Endothelial cell of umbilical vein (primary cell): ENCODE measurements around the gene PXYLP1. TPM values are rescaled to one million over a fixed set of nuclear protein-coding genes. Genes with fewer than 3 reads are reported as not detected.

Experiments
- BruUV-seq: library from RNA; stranded (reverse); fragments of 400-500 nt; replicated peaks from 2 replicates; lab custom pipeline; 2021; lab: Mats Ljungman, UMichigan
- CTCF ChIA-PET: fragments of 300-600, 350-600 bp; sonication (Branson Sonifier 250); formaldehyde crosslinking; loops from one replicate; lab custom pipeline; 2021; ENCODE audit warnings: antibody characterized with exemption, inconsistent platforms; lab: Charles Lee
- POLR2A ChIA-PET: fragments of 300-600, 350-600 bp; sonication (Branson Sonifier 250); formaldehyde crosslinking; loops from one replicate; lab custom pipeline; 2021; ENCODE audit warnings: antibody characterized with exemption, inconsistent platforms; lab: Charles Lee
- DNase-seq: peaks from one replicate; pipeline ENCODE4 v3.0.0-alpha.2; 2011; ENCODE audit warnings: low read depth, low spot score
- FAIRE-seq: peaks from 2 replicates; lab custom pipeline; 2011; peaks lifted over from hg19 to GRCh38; lab: Jason Lieb, UNC
- H2AFZ ChIP-seq: 2 replicates; pipeline ENCODE4 v1.6.0; 2012; ENCODE audit warnings: low read depth, low read length, control low read depth, inconsistent platforms
- H3K27ac ChIP-seq: 2 replicates; pipeline ENCODE4 v1.5.1; 2011; ENCODE audit warnings: low read depth, mild to moderate bottlenecking, control low read depth, low read length, moderate library complexity; ENCODE audit not compliant: insufficient read depth
- H3K27me3 ChIP-seq, 2 experiments: 2 replicates each; pipeline versions ENCODE4 v1.6.0 to v1.6.1; 2011; ENCODE audit warnings: low read length in 2 of 2, mixed read lengths in 1 of 2; ENCODE audit not compliant: control insufficient read depth in 2 of 2, insufficient read depth in 2 of 2
- H3K36me3 ChIP-seq, 2 experiments: 2 replicates in 1 of 2; 3 replicates in 1 of 2; pipeline ENCODE4 v1.5.1; 2011; ENCODE audit warnings: low read length in 2 of 2, mild to moderate bottlenecking in 1 of 2, moderate library complexity in 1 of 2; ENCODE audit not compliant: control insufficient read depth in 2 of 2, insufficient read depth in 2 of 2; ENCODE audit errors: extremely low read depth in 1 of 2
- H3K4me1 ChIP-seq: 3 replicates; pipeline ENCODE4 v1.5.1; 2011; ENCODE audit warnings: mild to moderate bottlenecking, low read length; ENCODE audit not compliant: control insufficient read depth, insufficient read depth; ENCODE audit errors: extremely low read depth
- H3K4me2 ChIP-seq: 2 replicates; pipeline ENCODE4 v1.6.1; 2011; ENCODE audit warnings: low read length, control low read depth, mixed read lengths; ENCODE audit not compliant: insufficient read depth
- H3K4me3 ChIP-seq, 3 experiments: fragments of 200-600 bp in 1 of 3; sonication (generic), shearing (Covaris generic) in 1 of 3; replicated peaks in 1 of 3; 2 replicates each; pipeline ENCODE4 v1.5.1; 2011 to 2016; ENCODE audit warnings: control low read depth in 3 of 3, low read length in 3 of 3, mild to moderate bottlenecking in 2 of 3, inconsistent platforms in 1 of 3, low read depth in 1 of 3, moderate library complexity in 1 of 3; ENCODE audit not compliant: insufficient read depth in 1 of 3
- H3K79me2 ChIP-seq: 2 replicates; pipeline ENCODE4 v1.6.0; 2012; ENCODE audit warnings: low read length, inconsistent platforms; ENCODE audit not compliant: control insufficient read depth, insufficient read depth
- H3K9ac ChIP-seq: replicated peaks from 2 replicates; pipeline ENCODE3; 2011; ENCODE audit warnings: low read length, control low read depth; ENCODE audit not compliant: insufficient read depth; ENCODE audit errors: extremely low read depth
- H3K9me1 ChIP-seq: replicated peaks from 3 replicates; pipeline ENCODE4 v1.6.0; 2011; ENCODE audit warnings: mild to moderate bottlenecking, low read length; ENCODE audit not compliant: control insufficient read depth, insufficient read depth; ENCODE audit errors: extremely low read depth
- H3K9me3 ChIP-seq: replicated peaks from 2 replicates; pipeline ENCODE4 v1.5.1; 2012; ENCODE audit warnings: low read length, inconsistent platforms; ENCODE audit not compliant: control insufficient read depth, insufficient read depth
- H4K20me1 ChIP-seq: replicated peaks from 2 replicates; pipeline ENCODE3; 2011; ENCODE audit warnings: mild to moderate bottlenecking, low read length; ENCODE audit not compliant: control insufficient read depth, insufficient read depth; ENCODE audit errors: extremely low read depth
- CTCF ChIP-seq, 2 donors: IDR thresholded peaks; 1 replicate in 1 of 2; 2 replicates in 1 of 2; pipeline ENCODE4 v1.5.1; 2011; ENCODE audit warnings: low read length in 2 of 2, mild to moderate bottlenecking in 2 of 2, moderate library complexity in 2 of 2, control low read depth in 1 of 2, inconsistent platforms in 1 of 2, low read depth in 1 of 2; ENCODE audit not compliant: insufficient read depth in 1 of 2; ENCODE audit errors: extremely low read depth in 1 of 2
- EZH2 ChIP-seq: IDR thresholded peaks from 2 replicates; pipeline ENCODE4 v1.6.1; 2012; ENCODE audit warnings: borderline replicate concordance, low read depth, mild to moderate bottlenecking, moderate library complexity, low read length, inconsistent platforms; ENCODE audit not compliant: severe bottlenecking
- FOS ChIP-seq: IDR thresholded peaks from 2 replicates; pipeline ENCODE4 v1.6.1; 2011; ENCODE audit warnings: mild to moderate bottlenecking, low read length, moderate library complexity, borderline replicate concordance; ENCODE audit not compliant: insufficient read depth
- GATA2 ChIP-seq: IDR thresholded peaks from 2 replicates; pipeline ENCODE4 v1.7.0; 2011; ENCODE audit warnings: low read depth, mild to moderate bottlenecking, moderate library complexity, mixed read lengths, low read length; ENCODE audit not compliant: insufficient read length, insufficient read depth
- JUN ChIP-seq: IDR thresholded peaks from 2 replicates; pipeline ENCODE4 v1.6.1; 2011; ENCODE audit warnings: borderline replicate concordance, low read depth; ENCODE audit not compliant: insufficient read length, insufficient read depth
- MYC ChIP-seq: IDR thresholded peaks from one replicate; pipeline ENCODE4 v1.6.1; 2011; ENCODE audit warnings: mild to moderate bottlenecking, low read depth, low read length
- POLR2A ChIP-seq: IDR thresholded peaks from 2 replicates; pipeline ENCODE4 v1.6.1; 2012; ENCODE audit warnings: low read depth, mild to moderate bottlenecking, control low read depth, low read length
- POLR2AphosphoS5 ChIP-seq: IDR thresholded peaks from 2 replicates; pipeline ENCODE4 v1.6.1; 2012; ENCODE audit warnings: low read depth, mild to moderate bottlenecking, control low read depth, low read length, moderate library complexity; ENCODE audit not compliant: insufficient read depth
- dilution Hi-C: fragments of 300-500 bp; cut with MboI; formaldehyde crosslinking; loops from one replicate; pipeline ENCODE4 v1.15.0; 2019; ENCODE audit warnings: low sequenced_read_pairs; ENCODE audit not compliant: extremely low pct_ligation_motif_present
- intact Hi-C: fragments of 100-400 bp; cut with micrococcal nuclease; formaldehyde crosslinking; loops from one replicate; pipeline ENCODE4 v1.10.0; 2022
- polyA plus RNA-seq, 4 experiments: library from polyadenylated mRNA; depleted of rRNA in 3 of 4; stranded (reverse) in 3 of 4; unstranded in 1 of 4; fragments of >200 nt; gene quantifications; 2 replicates each; pipeline versions ENCODE4 v1.2.1 to v1.2.3, GENCODE V29; 2011 to 2012; ENCODE audit warnings: missing spikeins in 1 of 4
- total RNA-seq: library from RNA; stranded (reverse); gene quantifications from 2 replicates; pipeline ENCODE4 v1.2.3, GENCODE V29; 2021
- TF ChIP-seq, protein P1 (sequence below): IDR thresholded peaks from 2 replicates; pipeline ENCODE4 v1.6.1; 2011; ENCODE audit not compliant: insufficient read depth, insufficient read length

Gene PXYLP1
- total and polyA plus RNA-seq, 2 donors (not counting 3 experiments of a cell fraction or from before 2014, with no cell fraction given), result 0.84 to 1.7 TPM

DNA sequence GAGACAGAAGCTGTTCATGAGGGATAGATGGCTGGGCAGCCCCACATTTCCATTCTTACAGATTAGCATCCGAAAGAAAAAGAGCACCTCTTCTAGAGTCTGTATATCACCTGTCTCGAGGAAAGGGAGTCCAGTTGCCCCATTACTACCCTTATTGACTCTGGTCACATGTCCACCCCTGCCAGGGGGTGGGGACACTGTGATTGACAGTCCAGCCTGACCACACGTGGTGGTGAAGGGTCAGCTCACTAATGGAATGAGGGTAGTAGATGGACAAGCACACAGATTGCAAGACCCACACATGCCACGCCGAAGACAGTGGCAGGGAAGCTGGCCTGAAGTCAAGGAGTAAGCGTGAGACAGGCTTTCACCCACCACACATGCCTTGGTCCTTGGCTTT, 45.8 kb downstream of the PXYLP1 start:
- FAIRE-seq, result no peak
- dilution Hi-C loops (no loop called here), intact Hi-C loops (no loop called here)
- H3K27me3 ChIP-seq, result no peaks in the 10 kb centered on the region
- DNase-seq, result no peak
- BruUV-seq, result no TSS peak
- H3K27ac ChIP-seq, result no peak overlapping the region
- peaks cover 5% of the 10 kb centered on the region for H3K4me1 ChIP-seq
- no peaks in the 10 kb centered on the region for H3K9me1 ChIP-seq
- TF ChIP-seq CTCF (IDR thresholded peaks at IDR 0.05; ENCODE audit: extremely low read depth in 1 of 2, insufficient read depth in 1 of 2, low read depth in 1 of 2, low read length in 2 of 2), result no peak
- TF ChIP-seq, protein P1, sequence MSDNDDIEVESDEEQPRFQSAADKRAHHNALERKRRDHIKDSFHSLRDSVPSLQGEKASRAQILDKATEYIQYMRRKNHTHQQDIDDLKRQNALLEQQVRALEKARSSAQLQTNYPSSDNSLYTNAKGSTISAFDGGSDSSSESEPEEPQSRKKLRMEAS, result no peak
- no peak for TF ChIP-seq GATA2
- no peak for TF ChIP-seq MYC
- no peak for TF ChIP-seq POLR2A
- TF ChIP-seq JUN, result no peak
- TF ChIP-seq POLR2AphosphoS5, result no peak
- no peak for TF ChIP-seq FOS
- TF ChIP-seq EZH2, result no peak
- H3K36me3 ChIP-seq, result no peaks in the 10 kb centered on the region
- H3K79me2 ChIP-seq, result no peaks in the 10 kb centered on the region
- H3K9me3 ChIP-seq, result no peaks in the 10 kb centered on the region
- ChIA-PET CTCF (interaction anchor here (0.9 to 1.4 kb wide), 3 partner anchors 22 to 46 kb away, joined by 3 to 5 read pairs (median 3); partner anchors contain the start of gene PXYLP1), POLR2A (no interaction called here)
- no peak overlapping the region for H3K4me3 ChIP-seq
- H2AFZ ChIP-seq, result no peak overlapping the region
- H3K4me2 ChIP-seq, result no peak overlapping the region
- H4K20me1 ChIP-seq, result no peaks in the 10 kb centered on the region
- no peak overlapping the region for H3K9ac ChIP-seq
